Measurements from ENCODE around the gene NDUFA3.

NDUFA3 gene

DNA sequence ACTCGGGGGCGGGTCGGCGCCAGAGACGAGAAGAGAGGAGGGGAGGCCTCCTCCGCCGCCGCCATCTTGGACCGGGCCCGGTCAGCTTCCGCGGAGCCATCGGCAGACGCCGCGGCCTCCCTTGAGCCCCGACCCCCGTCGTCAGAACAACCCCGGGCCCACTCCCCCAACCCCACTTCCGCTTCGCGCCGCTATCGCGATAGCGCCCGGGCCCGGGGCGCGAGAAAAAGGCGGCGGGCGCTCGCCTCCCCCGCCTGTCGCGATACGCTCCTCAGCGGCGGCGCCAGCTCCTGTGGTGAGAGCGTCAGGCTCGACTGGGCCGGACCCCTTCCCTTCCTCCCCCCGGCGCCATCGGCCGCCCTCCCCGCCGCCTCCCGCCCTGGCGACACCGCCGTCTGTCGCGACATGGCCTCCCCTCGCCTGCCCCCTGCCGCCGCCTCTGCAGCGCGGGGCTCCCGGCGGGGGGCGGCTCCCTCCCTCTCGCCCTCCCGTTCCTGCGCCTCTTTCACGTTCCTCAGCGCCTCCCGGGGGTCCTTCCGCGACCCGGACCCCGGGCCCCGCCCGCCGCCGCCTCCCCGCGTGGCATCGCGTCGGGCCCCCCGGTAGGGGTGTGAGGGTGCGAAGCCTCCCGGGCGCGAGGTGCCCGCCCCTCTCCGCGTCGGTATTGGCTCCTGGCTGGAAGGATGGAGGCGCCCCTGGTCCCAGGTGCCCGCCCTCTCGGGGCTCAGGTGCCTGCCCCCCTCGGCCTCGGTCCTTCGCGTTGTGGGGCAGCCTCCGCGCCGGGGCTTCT is 35.2 kb downstream of the NDUFA3 start, which contains the start of gene CNOT3:
Gene CNOT3 (plus strand): TSS at position 64 of the 790 bp plus-strand sequence. CDS start 5,217 bp downstream, outside the sequence.
- no peak for DNase-seq (ENCODE audit: low read depth)

DNA sequence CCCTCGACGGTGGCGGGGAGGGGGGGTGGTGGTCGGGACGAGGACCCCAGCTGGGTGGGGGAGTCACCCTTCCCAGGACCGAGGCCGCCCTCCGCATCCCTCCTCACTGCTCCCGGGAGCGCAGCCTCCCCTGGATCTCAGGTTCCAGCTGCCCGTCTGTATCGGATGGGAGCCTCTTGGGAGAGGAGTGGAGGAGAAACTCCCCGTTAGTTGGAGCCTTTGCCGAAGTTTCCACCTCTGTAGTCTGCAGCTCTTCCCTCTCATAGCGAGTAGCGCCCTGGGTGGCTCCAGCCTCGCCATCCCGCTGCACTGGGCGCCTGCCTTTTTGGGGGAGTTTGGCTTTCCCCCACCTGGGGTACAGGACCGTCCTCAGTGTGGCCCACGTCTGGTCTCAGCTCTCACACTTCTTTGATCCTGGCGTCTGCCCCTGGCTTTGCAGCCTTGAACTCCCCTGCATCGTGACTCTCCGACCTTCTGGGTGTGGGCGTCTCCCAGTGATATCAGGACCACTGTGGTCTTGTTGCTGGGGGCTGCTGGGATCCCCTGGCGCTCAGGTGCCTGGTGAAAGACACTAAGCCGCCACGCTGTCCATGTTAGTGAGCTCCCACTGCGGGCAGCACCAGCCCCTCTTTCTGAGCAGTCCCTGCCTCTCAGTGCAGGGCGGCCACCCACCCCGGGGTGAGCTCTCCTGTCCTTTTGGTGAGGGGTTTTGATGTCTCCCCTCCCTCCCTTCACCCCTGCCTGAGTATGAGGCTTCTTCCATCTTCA is 36.0 kb downstream of the NDUFA3 start:
- DNase-seq (ENCODE audit: low read depth) = no peak

DNA sequence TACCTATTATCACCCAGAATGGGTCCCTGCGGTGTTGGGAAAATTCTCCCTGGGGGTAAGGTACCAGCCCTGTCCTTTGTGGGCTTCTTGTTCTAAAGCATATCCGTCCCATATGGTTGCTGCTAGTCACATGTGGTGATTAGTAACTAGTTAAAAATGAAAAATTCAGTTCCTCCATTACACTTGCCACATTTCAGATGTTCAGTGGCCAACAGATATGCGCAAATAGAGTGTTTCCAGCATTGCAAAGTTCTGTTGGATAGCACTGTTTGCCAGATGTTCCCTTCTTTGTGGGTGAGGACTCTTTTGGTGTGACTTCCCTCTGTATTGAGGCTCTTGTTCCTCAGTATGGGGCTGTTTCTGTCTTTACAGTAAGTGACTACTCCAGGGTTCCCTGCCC is 38.7 kb downstream of the NDUFA3 start:
- no peak for DNase-seq (ENCODE audit: low read depth)

DNA sequence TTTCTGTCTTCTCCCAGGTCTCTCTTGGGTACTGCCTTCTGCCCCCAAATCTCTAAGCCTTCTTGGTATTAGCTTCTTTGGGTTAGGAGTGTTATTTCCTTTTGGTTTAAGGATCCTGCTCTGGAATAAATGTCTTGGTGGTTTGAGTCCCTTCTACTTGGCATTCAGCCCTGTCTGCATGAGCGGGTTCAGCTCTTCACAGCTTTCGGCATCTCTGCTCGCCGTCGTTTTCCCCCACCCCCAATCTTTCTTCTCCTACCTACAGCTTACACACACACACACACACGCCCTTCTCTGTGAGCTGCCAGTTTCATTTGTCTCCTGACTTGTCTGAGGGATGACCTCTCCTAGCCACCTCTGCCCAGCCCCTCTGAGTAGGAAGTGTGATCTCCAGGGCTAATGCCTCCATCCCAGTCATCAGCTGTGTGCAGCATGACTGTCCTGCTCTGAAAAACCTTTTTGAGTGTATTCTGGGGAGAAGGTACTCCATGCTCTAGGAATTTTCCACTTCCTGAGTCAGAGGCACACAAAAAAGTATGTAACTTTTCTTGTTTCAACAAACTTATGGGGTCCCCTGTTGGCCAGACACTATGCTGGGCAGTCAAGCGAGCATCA is 39.6 kb downstream of the NDUFA3 start:
- DNase-seq (ENCODE audit: low read depth) = no peak

DNA sequence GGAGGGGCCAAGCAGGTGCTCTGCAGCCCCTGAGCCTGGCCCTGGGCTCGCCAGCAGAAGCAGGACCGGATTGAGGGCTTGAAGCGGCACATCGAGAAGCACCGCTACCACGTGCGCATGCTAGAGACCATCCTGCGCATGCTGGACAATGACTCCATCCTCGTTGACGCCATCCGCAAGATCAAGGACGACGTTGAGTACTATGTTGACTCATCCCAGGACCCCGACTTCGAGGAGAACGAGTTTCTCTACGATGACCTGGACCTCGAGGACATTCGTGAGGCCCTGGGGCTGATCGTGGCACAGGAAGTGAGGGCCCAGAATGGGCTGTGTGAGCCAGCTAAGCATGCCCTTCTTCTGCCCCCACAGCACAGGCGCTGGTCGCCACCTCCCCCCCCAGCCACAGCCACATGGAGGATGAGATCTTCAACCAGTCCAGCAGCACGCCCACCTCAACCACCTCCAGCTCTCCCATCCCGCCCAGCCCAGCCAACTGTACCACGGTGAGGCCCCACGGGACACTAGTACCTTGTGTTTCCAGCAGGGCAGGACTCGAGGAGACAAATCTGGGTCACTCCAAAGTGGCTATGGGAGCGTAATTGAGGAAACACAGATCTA is 43.0 kb downstream of the NDUFA3 start:
- DNase-seq (ENCODE audit: low read depth) = no peak

DNA sequence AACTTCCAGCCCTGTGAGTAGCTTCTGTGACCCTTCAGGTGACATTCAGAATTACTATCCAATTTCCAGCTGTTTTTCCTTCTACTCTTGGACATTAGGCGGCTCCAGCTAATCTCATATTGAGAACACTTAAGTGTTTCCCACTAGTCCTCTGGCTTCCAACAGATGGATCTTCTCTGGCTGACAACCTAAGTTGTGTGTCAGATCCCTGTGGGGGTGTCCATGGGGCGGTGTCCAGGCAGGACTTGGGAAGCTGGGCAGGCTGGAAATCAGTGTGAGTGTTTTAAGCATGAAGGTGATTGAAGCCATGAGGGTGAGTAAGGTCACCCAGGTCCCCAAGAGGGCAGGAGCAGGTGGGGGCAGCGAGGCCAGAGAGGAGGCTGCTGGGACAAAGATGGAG is 45.0 kb downstream of the NDUFA3 start:
- DNase-seq (ENCODE audit: low read depth) = no peak

DNA sequence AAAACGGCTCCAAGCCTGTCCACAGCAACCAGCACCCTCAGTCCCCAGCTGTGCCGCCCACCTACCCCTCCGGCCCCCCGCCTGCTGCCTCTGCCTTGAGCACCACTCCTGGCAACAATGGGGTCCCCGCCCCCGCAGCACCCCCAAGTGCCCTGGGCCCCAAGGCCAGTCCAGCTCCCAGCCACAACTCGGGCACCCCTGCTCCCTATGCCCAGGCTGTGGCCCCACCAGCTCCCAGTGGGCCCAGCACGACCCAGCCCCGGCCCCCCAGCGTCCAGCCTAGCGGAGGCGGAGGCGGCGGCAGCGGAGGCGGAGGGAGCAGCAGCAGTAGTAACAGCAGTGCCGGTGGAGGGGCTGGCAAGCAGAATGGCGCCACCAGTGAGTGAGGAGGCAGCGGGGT is 45.5 kb downstream of the NDUFA3 start:
- no peak for DNase-seq (ENCODE audit: low read depth)

DNA sequence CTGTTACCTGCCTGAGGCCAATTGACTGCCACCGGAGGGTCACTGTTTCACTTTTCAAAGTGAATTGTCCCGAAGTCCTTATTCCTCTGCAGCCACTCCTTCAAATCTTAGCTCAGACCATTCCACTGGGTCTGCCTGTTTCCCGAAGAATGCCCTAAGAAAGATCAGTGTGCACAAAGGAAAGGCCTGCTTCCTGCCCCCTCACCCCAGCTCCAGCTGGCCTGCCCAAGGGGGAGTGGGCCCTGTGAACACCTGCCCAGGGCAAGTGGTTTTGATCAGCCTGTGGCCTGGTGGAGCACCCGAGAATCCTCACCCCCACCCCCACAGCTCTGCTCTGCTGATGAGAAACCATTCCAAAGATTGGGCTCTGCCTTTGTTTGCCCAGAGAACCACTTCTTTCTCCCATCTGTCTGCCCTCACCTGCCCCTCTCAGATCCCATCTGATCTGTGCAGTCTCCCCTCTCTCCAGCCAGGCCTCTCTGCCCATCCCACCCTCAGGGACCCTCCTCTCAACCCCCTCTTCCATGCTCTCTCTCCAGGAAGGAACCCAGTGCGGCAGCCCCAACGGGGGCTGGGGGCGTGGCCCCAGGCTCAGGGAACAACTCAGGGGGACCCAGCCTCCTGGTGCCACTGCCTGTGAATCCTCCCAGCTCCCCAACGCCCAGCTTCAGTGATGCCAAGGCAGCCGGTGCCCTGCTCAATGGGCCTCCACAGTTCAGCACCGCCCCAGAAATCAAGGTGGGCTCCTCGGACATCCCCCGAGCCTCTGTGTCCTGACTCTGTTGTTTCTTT is 46.6 kb downstream of the NDUFA3 start:
- no peak for DNase-seq (ENCODE audit: low read depth)

DNA sequence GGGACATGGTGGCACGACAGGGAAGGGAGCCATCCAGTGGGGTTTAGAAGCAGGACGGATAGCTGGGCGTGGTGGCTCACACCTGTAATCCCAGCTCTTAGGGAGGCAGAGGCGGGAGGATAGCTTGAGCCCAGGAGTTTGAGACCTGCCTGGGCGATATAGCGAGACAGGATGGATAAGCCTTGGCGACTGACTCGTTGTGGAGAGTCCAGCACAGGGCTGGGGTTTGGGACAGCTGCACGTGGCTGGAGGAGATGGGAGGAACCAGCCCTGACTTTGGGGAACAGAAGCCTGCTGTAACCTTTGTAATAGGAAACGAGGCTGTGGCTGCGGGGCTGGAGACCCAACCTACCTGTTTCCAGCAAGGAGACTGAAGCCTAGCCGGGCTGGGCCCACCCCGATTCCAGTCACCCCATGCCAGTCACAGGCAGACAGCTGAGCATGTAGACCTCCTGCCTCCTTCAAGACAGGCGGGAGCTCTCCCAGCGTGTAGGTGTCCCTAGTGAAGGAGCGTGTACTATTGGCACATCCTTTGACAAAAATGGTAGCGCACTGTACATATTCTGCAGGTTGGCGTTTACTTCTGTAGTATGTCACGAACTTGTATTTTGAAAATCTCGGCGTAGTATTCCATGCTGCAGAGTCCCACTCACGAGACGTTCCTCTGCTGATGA is 48.8 kb downstream of the NDUFA3 start:
- DNase-seq (ENCODE audit: low read depth) = no peak

DNA sequence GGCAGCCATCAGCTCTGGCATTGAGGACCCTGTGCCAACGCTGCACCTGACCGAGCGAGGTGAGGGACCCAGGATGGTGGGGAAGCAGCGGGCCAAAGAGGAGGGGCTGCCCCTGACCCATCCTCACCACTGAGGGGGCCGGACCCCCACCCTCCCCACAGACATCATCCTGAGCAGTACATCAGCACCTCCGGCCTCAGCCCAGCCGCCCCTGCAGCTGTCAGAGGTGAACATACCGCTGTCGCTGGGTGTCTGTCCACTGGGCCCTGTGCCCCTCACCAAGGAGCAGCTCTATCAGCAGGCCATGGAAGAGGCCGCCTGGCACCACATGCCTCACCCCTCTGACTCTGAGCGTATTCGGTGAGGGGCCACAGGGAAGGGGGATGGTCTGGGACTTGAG is 49.6 kb downstream of the NDUFA3 start:
- no peak for DNase-seq (ENCODE audit: low read depth)

DNA sequence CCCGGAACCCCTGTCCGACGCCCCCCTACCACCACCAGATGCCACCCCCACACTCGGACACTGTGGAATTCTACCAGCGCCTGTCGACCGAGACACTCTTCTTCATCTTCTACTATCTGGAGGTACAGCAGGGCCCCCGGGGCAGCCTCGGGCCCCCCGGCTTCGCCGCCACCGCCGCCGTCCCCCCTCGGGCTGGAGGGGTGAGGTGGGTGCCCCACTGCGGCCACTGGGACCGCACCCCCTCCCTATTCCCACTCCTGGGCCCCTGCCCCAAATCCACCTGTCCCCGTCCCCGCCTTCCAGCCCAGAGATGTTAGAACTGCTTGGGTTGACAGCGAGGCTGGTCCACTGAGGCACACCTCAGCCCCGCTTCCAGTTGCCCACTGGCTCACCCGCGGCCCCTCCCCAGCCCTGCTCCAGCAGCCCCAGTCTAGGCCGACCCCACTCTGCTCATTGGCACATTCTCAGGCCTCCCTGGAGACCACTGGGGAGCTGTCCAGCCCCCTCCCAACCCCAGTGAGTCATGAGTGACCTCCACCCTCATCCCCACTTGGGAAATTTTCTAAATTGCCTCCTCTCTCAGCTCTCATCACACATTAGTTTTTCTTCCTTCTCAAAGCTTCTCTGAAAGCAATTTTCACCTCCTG is 50.3 kb downstream of the NDUFA3 start:
- no peak for DNase-seq (ENCODE audit: low read depth)

DNA sequence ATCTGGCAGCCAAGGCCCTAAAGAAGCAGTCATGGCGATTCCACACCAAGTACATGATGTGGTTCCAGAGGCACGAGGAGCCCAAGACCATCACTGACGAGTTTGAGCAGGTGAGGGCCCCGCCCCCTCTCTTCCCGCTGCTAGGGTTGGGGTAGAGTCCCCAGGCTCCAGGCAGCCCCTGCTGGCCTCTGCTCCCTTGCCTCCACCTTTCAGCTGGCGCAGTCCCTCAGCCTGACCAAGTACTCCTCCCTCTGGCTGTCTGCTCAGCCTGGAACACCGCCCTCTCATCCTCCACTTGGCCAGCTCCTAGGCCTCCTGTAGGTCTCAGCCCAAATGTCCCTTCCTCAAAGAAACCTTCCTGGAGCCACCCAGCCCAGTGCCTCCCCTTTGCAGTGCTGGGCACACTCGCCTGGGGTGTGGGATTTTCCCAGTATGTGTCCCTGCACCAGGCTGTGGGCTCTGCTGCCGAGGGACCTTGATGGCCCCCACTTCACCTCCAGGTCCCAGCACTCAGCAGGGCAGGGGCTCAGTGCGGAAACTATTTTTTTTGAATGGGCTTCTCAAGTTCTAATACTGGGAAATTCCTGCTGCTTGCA is 51.2 kb downstream of the NDUFA3 start:
- no peak for DNase-seq (ENCODE audit: low read depth)

DNA sequence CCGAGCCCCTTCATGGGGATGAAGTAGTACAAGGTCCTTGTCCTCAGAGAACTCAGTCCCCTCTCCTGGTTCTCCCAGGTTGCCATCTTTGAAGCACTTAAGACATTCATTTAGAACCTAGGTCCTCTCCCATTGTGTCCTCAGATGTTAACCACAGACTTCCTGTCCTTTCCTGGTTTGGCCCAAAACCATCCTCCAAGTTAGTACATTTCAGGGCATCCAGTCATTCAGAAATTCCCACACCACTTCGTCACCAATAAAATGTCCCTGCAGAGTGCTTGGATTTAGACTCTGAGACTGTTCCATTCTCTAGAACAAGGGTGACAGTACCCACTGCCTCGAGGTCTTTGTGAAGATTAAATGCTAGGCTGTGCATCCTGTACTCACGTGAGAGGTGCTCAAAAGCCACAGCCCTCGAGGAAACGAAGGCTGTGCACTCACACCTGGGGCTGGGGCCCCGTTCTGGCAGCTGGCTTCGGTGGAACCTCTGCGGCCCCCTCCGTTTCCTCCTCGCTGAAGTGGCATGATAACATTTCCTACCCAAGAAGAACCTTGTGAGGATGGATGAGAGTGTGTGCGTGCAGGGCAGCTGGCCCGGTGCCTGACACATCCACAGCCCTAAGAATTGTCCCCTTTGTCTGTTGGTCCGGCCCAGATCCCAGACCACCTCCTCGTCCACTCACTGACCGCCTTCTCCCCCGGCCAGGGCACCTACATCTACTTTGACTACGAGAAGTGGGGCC is 52.1 kb downstream of the NDUFA3 start:
- no peak for DNase-seq (ENCODE audit: low read depth)

DNA sequence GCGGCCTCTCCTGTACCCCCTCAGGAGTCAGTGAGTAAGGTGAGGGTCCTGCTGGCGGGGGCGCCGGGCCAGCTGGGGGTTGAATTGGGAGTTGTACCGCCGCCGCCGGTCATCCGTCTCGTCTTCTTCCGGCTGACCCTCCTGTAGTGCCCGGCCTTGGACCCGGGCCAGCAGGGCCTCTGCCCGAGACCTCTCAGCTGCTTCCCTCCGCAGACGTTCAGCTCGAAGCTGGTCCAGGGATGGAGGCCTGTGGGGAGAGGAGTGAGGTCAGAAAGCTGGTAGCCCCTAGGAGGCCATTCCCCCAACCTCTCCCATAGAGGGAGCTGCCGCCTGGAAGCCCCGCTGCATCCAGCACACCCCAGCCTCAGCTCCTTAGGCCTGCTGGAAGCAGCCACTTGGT is 53.0 kb downstream of the NDUFA3 start:
- no peak for DNase-seq (ENCODE audit: low read depth)

DNA sequence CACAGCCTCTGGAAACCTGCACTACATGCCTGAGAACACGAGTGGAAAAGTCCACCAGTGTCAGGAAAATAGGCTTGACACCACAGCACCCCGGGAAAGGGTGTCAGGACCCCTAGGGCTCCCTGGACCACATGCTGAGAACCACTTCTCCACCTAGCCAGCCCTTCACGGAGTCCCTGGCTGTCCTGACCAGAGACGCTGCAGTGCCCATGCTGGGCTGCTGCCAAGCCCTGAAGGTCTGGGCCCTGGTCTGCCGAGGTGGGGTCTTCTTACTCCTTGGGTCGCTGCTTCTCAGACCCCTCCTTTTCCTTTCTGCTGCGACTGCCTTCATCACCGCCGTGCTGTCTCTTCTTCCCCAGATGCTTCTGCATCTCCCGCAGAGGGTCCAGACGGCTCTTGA is 53.8 kb downstream of the NDUFA3 start:
- DNase-seq (ENCODE audit: low read depth) = no peak

DNA sequence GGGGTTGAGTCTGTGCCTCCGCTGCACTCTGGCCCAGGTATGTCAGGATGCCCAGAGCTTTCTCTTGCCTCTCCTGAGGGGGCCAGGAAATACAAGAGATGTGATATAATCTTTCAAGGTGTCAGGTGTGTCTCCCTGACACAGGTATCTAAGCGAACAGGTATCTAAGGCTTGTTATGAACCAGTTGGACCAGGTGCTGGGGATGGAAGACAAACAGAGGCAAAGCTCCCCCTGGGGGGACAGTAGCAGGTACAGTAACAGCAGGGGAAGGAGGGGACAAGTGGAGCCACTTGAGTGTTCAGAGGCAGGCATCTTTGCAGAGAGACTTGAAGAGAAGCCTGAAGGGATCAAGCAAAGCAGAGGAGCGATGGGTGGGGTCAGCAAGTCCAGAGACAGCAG is 54.3 kb downstream of the NDUFA3 start:
- no peak for DNase-seq (ENCODE audit: low read depth)
